ENCODE measurements around the gene FUT7. TPM values are rescaled to one million over a fixed set of nuclear protein-coding genes. Genes with fewer than 3 reads are reported as not detected.

Gene FUT7
- total RNA-seq, 2 experiments from 2014 or later: 0.85 to 1.3 TPM

GRCh38 chr9:137044502-137045177 lies 12.8 kb upstream of the FUT7 start:
- no peaks in the 10 kb centered on the region for H3K36me3 Mint-ChIP-seq
- DNase-seq: no peak
- no peaks in the 10 kb centered on the region for H3K9me3 Mint-ChIP-seq
- ChIA-PET CTCF (interaction anchor here (2.3 to 10.9 kb wide), 3 partner anchors 9 to 23 kb away, joined by 16 to 208 read pairs (median 19); partner anchors contain the start of genes ABCA2 and SAPCD2), POLR2A (no interaction called here)
- H3K27ac Mint-ChIP-seq: no peak overlapping the region
- intact Hi-C loops (cut with micrococcal nuclease): no loop called here
- H3K4me1 Mint-ChIP-seq (ENCODE audit: low read depth): peaks cover 10% of the 10 kb centered on the region
- peak overlapping the region; percentile 67 for H3K4me3 Mint-ChIP-seq
- H3K27me3 Mint-ChIP-seq: peaks cover 25% of the 10 kb centered on the region

GRCh38 chr9:137044037-137044436 lies 12.1 kb upstream of the FUT7 start:
- no peak overlapping the region for H3K27ac Mint-ChIP-seq
- H3K27me3 Mint-ChIP-seq: peaks cover 22% of the 10 kb centered on the region
- peak overlapping the region; percentile 67 for H3K4me3 Mint-ChIP-seq
- peaks cover 2% of the 10 kb centered on the region for H3K36me3 Mint-ChIP-seq
- no peak for DNase-seq
- H3K4me1 Mint-ChIP-seq (ENCODE audit: low read depth): peaks cover 10% of the 10 kb centered on the region
- ChIA-PET POLR2A (no interaction called here), CTCF (interaction anchor here (2.3 to 10.9 kb wide), 3 partner anchors 9 to 24 kb away, joined by 16 to 208 read pairs (median 19); partner anchors contain the start of genes ABCA2 and SAPCD2)
- no peaks in the 10 kb centered on the region for H3K9me3 Mint-ChIP-seq
- intact Hi-C loops (cut with micrococcal nuclease): no loop called here

GRCh38 chr9:137042751-137043727 lies 11.2 kb upstream of the FUT7 start:
- POLR2A ChIA-PET: no interaction called here
- intact Hi-C loops (cut with micrococcal nuclease): no loop called here
- Mint-ChIP-seq H3K36me3 (peaks cover 6% of the 10 kb centered on the region), H3K27ac (no peak overlapping the region), H3K9me3 (no peaks in the 10 kb centered on the region), H3K4me3 (no peak overlapping the region), H3K4me1 (ENCODE audit: low read depth) (peaks cover 10% of the 10 kb centered on the region), H3K27me3 (peaks cover 22% of the 10 kb centered on the region)
- CTCF ChIA-PET: interaction anchor here (2.3 to 10.9 kb wide), 3 partner anchors 8 to 25 kb away, joined by 16 to 208 read pairs (median 19); partner anchors contain the start of genes ABCA2 and SAPCD2
- no peak for DNase-seq

- Mint-ChIP-seq H3K27me3 (peaks cover 10% of the 10 kb centered on the region), H3K4me1 (ENCODE audit: low read depth) (peaks cover 6% of the 10 kb centered on the region), H3K36me3 (peaks cover 6% of the 10 kb centered on the region), H3K4me3 (no peak overlapping the region), H3K27ac (no peak overlapping the region), H3K9me3 (no peaks in the 10 kb centered on the region)
- intact Hi-C loops (cut with micrococcal nuclease): no loop called here
- ChIA-PET CTCF (no interaction called here), POLR2A (no interaction called here)
- DNase-seq: no peak
These were observed 9.2 kb upstream of the FUT7 start for GRCh38 chr9:137041124-137041523.

GRCh38 chr9:137040568-137040967 lies 8.7 kb upstream of the FUT7 start:
- H3K4me3 Mint-ChIP-seq: no peak overlapping the region
- DNase-seq: no peak
- H3K27ac Mint-ChIP-seq: no peak overlapping the region
- CTCF ChIA-PET: no interaction called here
- POLR2A ChIA-PET: no interaction called here
- H3K4me1 Mint-ChIP-seq (ENCODE audit: low read depth): peaks cover 6% of the 10 kb centered on the region
- H3K27me3 Mint-ChIP-seq: peaks cover 10% of the 10 kb centered on the region
- H3K36me3 Mint-ChIP-seq: peaks cover 6% of the 10 kb centered on the region
- H3K9me3 Mint-ChIP-seq: no peaks in the 10 kb centered on the region
- intact Hi-C loops (cut with micrococcal nuclease): no loop called here

GRCh38 chr9:137039611-137040366 lies 7.9 kb upstream of the FUT7 start:
- Mint-ChIP-seq H3K27ac (no peak overlapping the region), H3K36me3 (peaks cover 6% of the 10 kb centered on the region), H3K9me3 (no peaks in the 10 kb centered on the region), H3K4me1 (ENCODE audit: low read depth) (peaks cover 8% of the 10 kb centered on the region), H3K4me3 (no peak overlapping the region), H3K27me3 (peaks cover 5% of the 10 kb centered on the region)
- DNase-seq: no peak
- intact Hi-C loops (cut with micrococcal nuclease): loop anchor here (10.0 kb wide), 1 partner anchor 95 kb away; the partner anchor contains the start of genes C8G and FBXW5
- ChIA-PET POLR2A (no interaction called here), CTCF (interaction anchor here (1.0 to 5.8 kb wide), 2 partner anchors 13 to 27 kb away, joined by 4 to 56 read pairs; partner anchors contain the start of gene ABCA2)

- CTCF ChIA-PET: interaction anchor here (1.0 to 5.8 kb wide), 2 partner anchors 12 to 28 kb away, joined by 4 to 56 read pairs; partner anchors contain the start of gene ABCA2
- intact Hi-C loops (cut with micrococcal nuclease): loop anchor here (10.0 kb wide), 1 partner anchor 94 kb away; the partner anchor contains the start of genes C8G and FBXW5
- peaks cover 2% of the 10 kb centered on the region for H3K27me3 Mint-ChIP-seq
- no peak for DNase-seq
- no peaks in the 10 kb centered on the region for H3K9me3 Mint-ChIP-seq
- H3K4me3 Mint-ChIP-seq: no peak overlapping the region
- H3K4me1 Mint-ChIP-seq (ENCODE audit: low read depth): peaks cover 12% of the 10 kb centered on the region
- no peak overlapping the region for H3K27ac Mint-ChIP-seq
- H3K36me3 Mint-ChIP-seq: peaks cover 6% of the 10 kb centered on the region
- POLR2A ChIA-PET: no interaction called here
These were observed 7.0 kb upstream of the FUT7 start for GRCh38 chr9:137038916-137039315.

GRCh38 chr9:137037483-137037882 lies 5.6 kb upstream of the FUT7 start:
- peaks cover 6% of the 10 kb centered on the region for H3K36me3 Mint-ChIP-seq
- intact Hi-C loops (cut with micrococcal nuclease): loop anchor here (10.0 kb wide), 1 partner anchor 93 kb away; the partner anchor contains the start of genes C8G and FBXW5
- DNase-seq: no peak
- ChIA-PET CTCF (interaction anchor here (0.9 to 5.8 kb wide), 5 partner anchors 10 to 90 kb away, joined by 3 to 56 read pairs (median 25); partner anchors contain the start of gene ABCA2), POLR2A (no interaction called here)
- H3K4me1 Mint-ChIP-seq (ENCODE audit: low read depth): peaks cover 22% of the 10 kb centered on the region
- no peak overlapping the region for H3K27ac Mint-ChIP-seq
- no peaks in the 10 kb centered on the region for H3K27me3 Mint-ChIP-seq
- H3K9me3 Mint-ChIP-seq: no peaks in the 10 kb centered on the region
- no peak overlapping the region for H3K4me3 Mint-ChIP-seq

GRCh38 chr9:137037035-137037434 lies 5.1 kb upstream of the FUT7 start:
- no peak for DNase-seq
- Mint-ChIP-seq H3K4me1 (ENCODE audit: low read depth) (peaks cover 26% of the 10 kb centered on the region), H3K36me3 (peaks cover 6% of the 10 kb centered on the region), H3K27ac (no peak overlapping the region), H3K27me3 (no peaks in the 10 kb centered on the region), H3K9me3 (no peaks in the 10 kb centered on the region), H3K4me3 (no peak overlapping the region)
- intact Hi-C loops (cut with micrococcal nuclease): loop anchor here (10.0 kb wide), 1 partner anchor 92 kb away; the partner anchor contains the start of genes C8G and FBXW5
- CTCF ChIA-PET: interaction anchor here (1.0 to 5.8 kb wide), 6 partner anchors 10 to 89 kb away, joined by 4 to 56 read pairs (median 28); partner anchors contain the start of gene ABCA2
- POLR2A ChIA-PET: no interaction called here

GRCh38 chr9:137035937-137036336 lies 4.0 kb upstream of the FUT7 start:
- H3K36me3 Mint-ChIP-seq: peaks cover 6% of the 10 kb centered on the region
- intact Hi-C loops (cut with micrococcal nuclease): loop anchor here (1.0 to 10.0 kb wide), 2 partner anchors 91 to 249 kb away; partner anchors contain the start of genes C8G and FBXW5
- no peak overlapping the region for H3K27ac Mint-ChIP-seq
- H3K9me3 Mint-ChIP-seq: no peaks in the 10 kb centered on the region
- ChIA-PET CTCF (interaction anchor here (0.6 to 5.8 kb wide), 44 partner anchors 8 to 276 kb away, joined by 3 to 56 read pairs (median 8); partner anchors contain the start of genes ABCA2, AJM1, CLIC3 and MAN1B1), POLR2A (interaction anchor here (1.1 to 1.6 kb wide), 2 partner anchors 61 to 92 kb away, joined by 3 to 4 read pairs; partner anchors contain the start of gene FBXW5)
- peaks cover 33% of the 10 kb centered on the region for H3K4me1 Mint-ChIP-seq (ENCODE audit: low read depth)
- no peak overlapping the region for H3K4me3 Mint-ChIP-seq
- DNase-seq: no peak
- no peaks in the 10 kb centered on the region for H3K27me3 Mint-ChIP-seq

GRCh38 chr9:137035507-137035834 lies 3.6 kb upstream of the FUT7 start:
- DNase-seq: no peak
- Mint-ChIP-seq H3K4me1 (ENCODE audit: low read depth) (peaks cover 37% of the 10 kb centered on the region), H3K27ac (no peak overlapping the region), H3K27me3 (no peaks in the 10 kb centered on the region), H3K9me3 (no peaks in the 10 kb centered on the region), H3K36me3 (peaks cover 6% of the 10 kb centered on the region), H3K4me3 (no peak overlapping the region)
- ChIA-PET CTCF (interaction anchor here (0.6 to 5.8 kb wide), 59 partner anchors 8 to 327 kb away, joined by 3 to 56 read pairs (median 5); partner anchors contain the start of genes ABCA2, AJM1, ANAPC2 and CLIC3), POLR2A (interaction anchor here (0.9 to 1.6 kb wide), 6 partner anchors 9 to 228 kb away, joined by 3 to 12 read pairs (median 4); partner anchors contain the start of genes FBXW5 and PAXX)
- intact Hi-C loops (cut with micrococcal nuclease): loop anchor here (1.0 to 10.0 kb wide), 2 partner anchors 91 to 248 kb away; partner anchors contain the start of genes C8G and FBXW5

Measured in activated CD4-positive, alpha-beta memory T cell treated with anti-CD3 and anti-CD28 coated beads for 36 hours (primary cell).